SK-N-SH treated with all-trans-retinoic acid at 6 μM for 48 hours (cell line): ENCODE measurements around the gene ATRNL1.

ENCODE experiments used
- ATAC-seq: fragments of 200-7000 bp; cut with Tn5 transposase; 3 replicates; pipeline ENCODE4 v1.9.1; 2020; ENCODE audit warnings: mild to moderate bottlenecking, moderate library complexity
- ARNTL ChIP-seq: fragments of 450-650 bp; formaldehyde crosslinking; IDR thresholded peaks from 2 replicates; pipeline ENCODE4 v1.5.0; 2020; ENCODE audit warnings: low read depth, mild to moderate bottlenecking, moderate library complexity, borderline replicate concordance
- BACH2 ChIP-seq: fragments of 250-450 bp; sonication (Bioruptor Pico); IDR thresholded peaks from 2 replicates; pipeline ENCODE4 v1.9.0; 2021; ENCODE audit warnings: mild to moderate bottlenecking, borderline replicate concordance
- CSDC2 ChIP-seq: fragments of 250-450 bp; sonication (Bioruptor Pico); IDR thresholded peaks from 2 replicates; pipeline ENCODE4 v1.5.0; 2020; ENCODE audit warnings: mild to moderate bottlenecking, moderate library complexity
- ESRRG ChIP-seq: fragments of 250-450 bp; sonication (Bioruptor Pico); IDR thresholded peaks from 2 replicates; pipeline ENCODE4 v1.6.1; 2021; ENCODE audit warnings: mild to moderate bottlenecking
- GLIS3 ChIP-seq: fragments of 250-450 bp; sonication (Bioruptor Pico); IDR thresholded peaks from 2 replicates; pipeline ENCODE4 v1.5.0; 2020; ENCODE audit warnings: mild to moderate bottlenecking, moderate library complexity
- ISL1 ChIP-seq: fragments of 250-450 bp; sonication (Bioruptor Pico); IDR thresholded peaks from 2 replicates; pipeline ENCODE4 v2.1.2; 2022; ENCODE audit warnings: mild to moderate bottlenecking, moderate library complexity
- OSR1 ChIP-seq: fragments of 250-450 bp; sonication (Bioruptor Pico); IDR thresholded peaks from 2 replicates; pipeline ENCODE4 v1.8.0; 2022; ENCODE audit warnings: moderate library complexity, mild to moderate bottlenecking, inconsistent platforms
- PATZ1 ChIP-seq: fragments of 250-450 bp; sonication (Bioruptor Pico); IDR thresholded peaks from 2 replicates; pipeline ENCODE4 v1.8.0; 2020; ENCODE audit warnings: mild to moderate bottlenecking, moderate library complexity, borderline replicate concordance
- POU6F1 ChIP-seq: fragments of 250-450 bp; sonication (Bioruptor Pico); IDR thresholded peaks from 2 replicates; pipeline ENCODE4 v1.8.0; 2021; ENCODE audit warnings: low read depth, mild to moderate bottlenecking, moderate library complexity, borderline replicate concordance
- PPARA ChIP-seq: fragments of 250-450 bp; sonication (Bioruptor Pico); IDR thresholded peaks from 2 replicates; pipeline ENCODE4 v1.5.0; 2020; ENCODE audit warnings: mild to moderate bottlenecking, borderline replicate concordance
- RARB ChIP-seq: fragments of 250-450 bp; sonication (Bioruptor Pico); IDR thresholded peaks from 2 replicates; pipeline ENCODE4 v1.8.0; 2021; ENCODE audit warnings: mild to moderate bottlenecking, moderate library complexity
- SNAI2 ChIP-seq: fragments of 250-450 bp; sonication (Bioruptor Pico); IDR thresholded peaks from 2 replicates; pipeline ENCODE4 v1.5.0; 2020; ENCODE audit warnings: mild to moderate bottlenecking, moderate library complexity
- TOX ChIP-seq: fragments of 250-450 bp; sonication (Bioruptor Pico); IDR thresholded peaks from 2 replicates; pipeline ENCODE4 v1.8.0; 2021; ENCODE audit warnings: mild to moderate bottlenecking, moderate library complexity, borderline replicate concordance
- ZC3H10 ChIP-seq: fragments of 250-450 bp; sonication (Bioruptor Pico); IDR thresholded peaks from 2 replicates; pipeline ENCODE4 v1.5.1; 2021; ENCODE audit warnings: mild to moderate bottlenecking, moderate library complexity
- ZFP30 ChIP-seq: fragments of 450-650 bp; formaldehyde crosslinking; IDR thresholded peaks from 2 replicates; pipeline ENCODE4 v1.5.0; 2022; ENCODE audit warnings: mild to moderate bottlenecking, moderate library complexity
- ZNF565 ChIP-seq: fragments of 450-650 bp; formaldehyde crosslinking; conservative IDR thresholded peaks from 2 replicates; pipeline ENCODE4 v1.5.0; 2020; ENCODE audit warnings: low read depth, mild to moderate bottlenecking, moderate library complexity
- ZNF70 ChIP-seq: fragments of 450-650 bp; formaldehyde crosslinking; IDR thresholded peaks from 2 replicates; pipeline ENCODE4 v1.5.0; 2020; ENCODE audit warnings: mild to moderate bottlenecking, moderate library complexity
- ZNF8 ChIP-seq: fragments of 450-650 bp; formaldehyde crosslinking; IDR thresholded peaks from 2 replicates; pipeline ENCODE4 v1.5.0; 2020; ENCODE audit warnings: mild to moderate bottlenecking, moderate library complexity
- TF ChIP-seq, protein P1 (sequence below): fragments of 250-450 bp; sonication (Bioruptor Pico); IDR thresholded peaks from 2 replicates; pipeline ENCODE4 v1.5.0; 2020; ENCODE audit warnings: mild to moderate bottlenecking, moderate library complexity
- TF ChIP-seq, protein P2 (sequence below): fragments of 250-450 bp; sonication (Bioruptor Pico); IDR thresholded peaks from 2 replicates; pipeline ENCODE4 v1.5.1; 2020; ENCODE audit warnings: low read depth, mild to moderate bottlenecking, moderate library complexity
- TF ChIP-seq, protein P3 (sequence below): fragments of 250-450 bp; sonication (Bioruptor Pico); IDR thresholded peaks from 2 replicates; pipeline ENCODE4 v1.5.1; 2021; ENCODE audit warnings: mild to moderate bottlenecking, moderate library complexity

The ATRNL1 gene

GRCh38 chr10:115777646-115778045, 684.5 kb downstream of the ATRNL1 start:
- TF ChIP-seq, protein P1, sequence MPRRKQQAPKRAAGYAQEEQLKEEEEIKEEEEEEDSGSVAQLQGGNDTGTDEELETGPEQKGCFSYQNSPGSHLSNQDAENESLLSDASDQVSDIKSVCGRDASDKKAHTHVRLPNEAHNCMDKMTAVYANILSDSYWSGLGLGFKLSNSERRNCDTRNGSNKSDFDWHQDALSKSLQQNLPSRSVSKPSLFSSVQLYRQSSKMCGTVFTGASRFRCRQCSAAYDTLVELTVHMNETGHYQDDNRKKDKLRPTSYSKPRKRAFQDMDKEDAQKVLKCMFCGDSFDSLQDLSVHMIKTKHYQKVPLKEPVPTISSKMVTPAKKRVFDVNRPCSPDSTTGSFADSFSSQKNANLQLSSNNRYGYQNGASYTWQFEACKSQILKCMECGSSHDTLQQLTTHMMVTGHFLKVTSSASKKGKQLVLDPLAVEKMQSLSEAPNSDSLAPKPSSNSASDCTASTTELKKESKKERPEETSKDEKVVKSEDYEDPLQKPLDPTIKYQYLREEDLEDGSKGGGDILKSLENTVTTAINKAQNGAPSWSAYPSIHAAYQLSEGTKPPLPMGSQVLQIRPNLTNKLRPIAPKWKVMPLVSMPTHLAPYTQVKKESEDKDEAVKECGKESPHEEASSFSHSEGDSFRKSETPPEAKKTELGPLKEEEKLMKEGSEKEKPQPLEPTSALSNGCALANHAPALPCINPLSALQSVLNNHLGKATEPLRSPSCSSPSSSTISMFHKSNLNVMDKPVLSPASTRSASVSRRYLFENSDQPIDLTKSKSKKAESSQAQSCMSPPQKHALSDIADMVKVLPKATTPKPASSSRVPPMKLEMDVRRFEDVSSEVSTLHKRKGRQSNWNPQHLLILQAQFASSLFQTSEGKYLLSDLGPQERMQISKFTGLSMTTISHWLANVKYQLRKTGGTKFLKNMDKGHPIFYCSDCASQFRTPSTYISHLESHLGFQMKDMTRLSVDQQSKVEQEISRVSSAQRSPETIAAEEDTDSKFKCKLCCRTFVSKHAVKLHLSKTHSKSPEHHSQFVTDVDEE = no peak
- no peak for TF ChIP-seq TOX (CRISPR knock-in tag)
- no peak for TF ChIP-seq ZNF8 (CRISPR knock-in tag)
- no peak for TF ChIP-seq ISL1 (CRISPR knock-in tag)
- TF ChIP-seq, all 23 proteins: peak for 0
- no peak for ATAC-seq

DNA sequence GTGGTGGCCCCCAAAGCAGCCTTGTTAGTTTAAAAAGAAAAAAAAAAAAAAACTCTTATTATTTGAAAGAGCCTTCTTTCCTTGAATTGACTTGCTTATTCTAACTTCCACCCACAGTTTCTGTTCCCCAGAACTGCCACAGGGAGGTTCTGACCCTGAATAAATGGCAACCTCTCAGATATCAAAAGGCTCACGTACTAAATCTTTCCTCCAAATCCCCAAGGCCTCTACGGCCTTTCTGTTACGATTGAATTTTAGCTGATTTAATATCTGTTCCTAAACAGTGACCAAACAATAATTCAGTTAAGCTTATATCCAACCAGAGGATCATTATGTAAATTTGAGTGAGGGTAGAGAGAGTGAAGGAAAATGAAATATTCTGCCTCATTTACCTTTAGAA, 697.1 kb downstream of the ATRNL1 start:
- no peak for ATAC-seq
- TF ChIP-seq TOX (CRISPR knock-in tag) (no peak), BACH2 (no peak), PPARA (CRISPR knock-in tag) (no peak), ZC3H10 (CRISPR knock-in tag) (no peak), SNAI2 (CRISPR knock-in tag) (no peak), CSDC2 (no peak), RARB (CRISPR knock-in tag) (no peak), OSR1 (CRISPR knock-in tag) (no peak), PATZ1 (CRISPR knock-in tag) (no peak), ARNTL (CRISPR knock-in tag) (no peak), ZFP30 (CRISPR knock-in tag) (no peak), GLIS3 (CRISPR knock-in tag) (no peak), ZNF70 (CRISPR knock-in tag) (no peak), ESRRG (CRISPR knock-in tag) (no peak), ZNF565 (CRISPR knock-in tag) (no peak), POU6F1 (CRISPR knock-in tag) (no peak), ISL1 (CRISPR knock-in tag) (no peak)
- TF ChIP-seq, protein P2, sequence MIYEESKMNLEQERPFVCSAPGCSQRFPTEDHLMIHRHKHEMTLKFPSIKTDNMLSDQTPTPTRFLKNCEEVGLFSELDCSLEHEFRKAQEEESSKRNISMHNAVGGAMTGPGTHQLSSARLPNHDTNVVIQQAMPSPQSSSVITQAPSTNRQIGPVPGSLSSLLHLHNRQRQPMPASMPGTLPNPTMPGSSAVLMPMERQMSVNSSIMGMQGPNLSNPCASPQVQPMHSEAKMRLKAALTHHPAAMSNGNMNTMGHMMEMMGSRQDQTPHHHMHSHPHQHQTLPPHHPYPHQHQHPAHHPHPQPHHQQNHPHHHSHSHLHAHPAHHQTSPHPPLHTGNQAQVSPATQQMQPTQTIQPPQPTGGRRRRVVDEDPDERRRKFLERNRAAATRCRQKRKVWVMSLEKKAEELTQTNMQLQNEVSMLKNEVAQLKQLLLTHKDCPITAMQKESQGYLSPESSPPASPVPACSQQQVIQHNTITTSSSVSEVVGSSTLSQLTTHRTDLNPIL (CRISPR knock-in tag) = no peak
- TF ChIP-seq, protein P3, sequence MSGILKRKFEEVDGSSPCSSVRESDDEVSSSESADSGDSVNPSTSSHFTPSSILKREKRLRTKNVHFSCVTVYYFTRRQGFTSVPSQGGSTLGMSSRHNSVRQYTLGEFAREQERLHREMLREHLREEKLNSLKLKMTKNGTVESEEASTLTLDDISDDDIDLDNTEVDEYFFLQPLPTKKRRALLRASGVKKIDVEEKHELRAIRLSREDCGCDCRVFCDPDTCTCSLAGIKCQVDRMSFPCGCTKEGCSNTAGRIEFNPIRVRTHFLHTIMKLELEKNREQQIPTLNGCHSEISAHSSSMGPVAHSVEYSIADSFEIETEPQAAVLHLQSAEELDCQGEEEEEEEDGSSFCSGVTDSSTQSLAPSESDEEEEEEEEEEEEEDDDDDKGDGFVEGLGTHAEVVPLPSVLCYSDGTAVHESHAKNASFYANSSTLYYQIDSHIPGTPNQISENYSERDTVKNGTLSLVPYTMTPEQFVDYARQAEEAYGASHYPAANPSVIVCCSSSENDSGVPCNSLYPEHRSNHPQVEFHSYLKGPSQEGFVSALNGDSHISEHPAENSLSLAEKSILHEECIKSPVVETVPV (CRISPR knock-in tag) = no peak

GRCh38 chr10:115795964-115796363, 702.8 kb downstream of the ATRNL1 start:
- no peak for ATAC-seq
- TF ChIP-seq ZNF70 (CRISPR knock-in tag) (no peak), POU6F1 (CRISPR knock-in tag) (no peak), OSR1 (CRISPR knock-in tag) (no peak), PPARA (CRISPR knock-in tag) (no peak), ZNF8 (CRISPR knock-in tag) (no peak), SNAI2 (CRISPR knock-in tag) (no peak), RARB (CRISPR knock-in tag) (no peak), GLIS3 (CRISPR knock-in tag) (no peak), CSDC2 (no peak), ZNF565 (CRISPR knock-in tag) (no peak), ZFP30 (CRISPR knock-in tag) (no peak), ESRRG (CRISPR knock-in tag) (no peak)
- TF ChIP-seq, protein P3 (CRISPR knock-in tag) = no peak
- TF ChIP-seq, protein P1 = no peak
